PC-9 (cell line): ENCODE results near the gene CDC42BPB. TPM values are rescaled to one million over a fixed set of nuclear protein-coding genes. Genes with fewer than 3 reads are reported as not detected.

Experiments used
- BruUV-seq: library from RNA; stranded (reverse); fragments of 400-500 nt; replicated peaks from 2 replicates; lab custom pipeline; 2021; lab: Mats Ljungman, UMichigan
- CTCF ChIA-PET: fragments of 300-600 bp; sonication (Branson Sonifier 250); formaldehyde crosslinking; loops from one replicate; lab custom pipeline; 2022; ENCODE audit warnings: antibody characterized with exemption; lab: Charles Lee
- POLR2A ChIA-PET: fragments of 300-600 bp; sonication (Branson Sonifier 250); formaldehyde crosslinking; loops from one replicate; lab custom pipeline; 2022; ENCODE audit warnings: antibody characterized with exemption; ENCODE audit not compliant: unreplicated experiment; lab: Charles Lee
- DNase-seq, 2 experiments: peaks; one replicate each; pipeline versions ENCODE4 v3.0.0 to v3.0.0-alpha.2; 2015 to 2022; ENCODE audit warnings: mixed read lengths in 1 of 2
- H2AFZ ChIP-seq: fragments of 200-600 bp; sonication (generic); 2 replicates; pipeline ENCODE4 v1.8.1; 2017; ENCODE audit warnings: antibody characterized with exemption
- H3F3A ChIP-seq: fragments of 200-600 bp; sonication (generic); 2 replicates; pipeline ENCODE4 v1.8.1; 2017; ENCODE audit warnings: antibody characterized with exemption, mild to moderate bottlenecking, low read depth; ENCODE audit not compliant: insufficient read depth
- H3K27ac ChIP-seq: fragments of 200-600 bp; sonication (generic); 2 replicates; pipeline ENCODE4 v1.6.1; 2016; ENCODE audit warnings: mixed run types
- H3K27me3 ChIP-seq: fragments of 200-600 bp; sonication (generic); 2 replicates; pipeline ENCODE4 v1.6.1; 2016; ENCODE audit warnings: low read depth, mixed run types; ENCODE audit not compliant: insufficient read depth
- H3K36me3 ChIP-seq: fragments of 200-600 bp; sonication (generic); 2 replicates; pipeline ENCODE4 v1.6.1; 2016; ENCODE audit warnings: low read depth, mixed run types
- H3K4me1 ChIP-seq: fragments of 200-600 bp; sonication (generic); replicated peaks from 2 replicates; pipeline ENCODE4 v1.6.1; 2016; ENCODE audit warnings: mixed run types; ENCODE audit not compliant: insufficient read depth
- H3K4me2 ChIP-seq: fragments of 200-600 bp; sonication (generic); 2 replicates; pipeline ENCODE4 v1.6.1; 2017; ENCODE audit warnings: mixed run types
- H3K4me3 ChIP-seq: fragments of 200-600 bp; sonication (generic); 2 replicates; pipeline ENCODE4 v1.6.1; 2016; ENCODE audit warnings: mixed run types
- H3K79me2 ChIP-seq: fragments of 200-600 bp; sonication (generic); 2 replicates; pipeline ENCODE4 v1.6.1; 2017; ENCODE audit warnings: low read depth, mixed run types
- H3K9me2 ChIP-seq: fragments of 200-600 bp; sonication (generic); 2 replicates; pipeline ENCODE4 v1.8.1; 2017; ENCODE audit warnings: mild to moderate bottlenecking; ENCODE audit not compliant: insufficient read depth
- H3K9me3 ChIP-seq: fragments of 200-600 bp; sonication (generic); 2 replicates; pipeline ENCODE4 v1.8.1; 2016; ENCODE audit warnings: low read depth; ENCODE audit not compliant: insufficient read depth
- H4K20me1 ChIP-seq: fragments of 200-600 bp; sonication (generic); 2 replicates; pipeline ENCODE4 v1.8.1; 2017; ENCODE audit not compliant: insufficient read depth
- CTCF ChIP-seq: fragments of 200-600 bp; sonication (generic); conservative IDR thresholded peaks from 2 replicates; pipeline ENCODE4 v1.6.1; 2017; ENCODE audit warnings: mixed run types, antibody characterized with exemption, mild to moderate bottlenecking, moderate library complexity
- EZH2 ChIP-seq: fragments of 200-600 bp; sonication (generic); IDR thresholded peaks from 2 replicates; pipeline ENCODE4 v1.8.0; 2017; ENCODE audit warnings: antibody characterized with exemption, low read depth
- intact Hi-C: fragments of 100-400 bp; cut with micrococcal nuclease; formaldehyde crosslinking; loops from one replicate; pipeline ENCODE4 v1.10.0; 2022; ENCODE audit not compliant: unreplicated experiment
- total RNA-seq: library from RNA; stranded (reverse); gene quantifications from 2 replicates; pipeline ENCODE4 v1.2.3, GENCODE V29; 2021

The CDC42BPB gene
- total RNA-seq, 1 experiment from 2014 or later: 203 TPM

GRCh38 chr14:102885737-102886447 lies 171.5 kb downstream of the CDC42BPB start:
- intact Hi-C loops: no loop called here
- H3K27me3 ChIP-seq: no peaks in the 10 kb centered on the region
- H3K4me3 ChIP-seq: no peak overlapping the region
- no TSS peak for BruUV-seq
- H2AFZ ChIP-seq: no peak overlapping the region
- no peaks in the 10 kb centered on the region for H3K4me1 ChIP-seq
- H3K36me3 ChIP-seq: no peaks in the 10 kb centered on the region
- no peaks in the 10 kb centered on the region for H3K79me2 ChIP-seq
- no peak overlapping the region for H3K4me2 ChIP-seq
- ChIA-PET CTCF (no interaction called here), POLR2A (no interaction called here)
- no peak for DNase-seq
- H4K20me1 ChIP-seq: no peaks in the 10 kb centered on the region
- H3F3A ChIP-seq: peaks cover 9% of the 10 kb centered on the region; the same call in 1 of the 2 replicates
- H3K9me3 ChIP-seq: no peaks in the 10 kb centered on the region
- H3K27ac ChIP-seq: no peak overlapping the region
- no peak for TF ChIP-seq EZH2
- TF ChIP-seq CTCF: no peak
- H3K9me2 ChIP-seq: no peaks in the 10 kb centered on the region

- no peaks in the 10 kb centered on the region for H3K27me3 ChIP-seq
- H3K4me2 ChIP-seq: no peak overlapping the region
- H3K4me1 ChIP-seq: no peaks in the 10 kb centered on the region
- no peak overlapping the region for H2AFZ ChIP-seq
- ChIA-PET CTCF (no interaction called here), POLR2A (no interaction called here)
- H3K9me2 ChIP-seq: no peaks in the 10 kb centered on the region
- H3K27ac ChIP-seq: no peak overlapping the region
- H3K79me2 ChIP-seq: no peaks in the 10 kb centered on the region
- no peak overlapping the region for H3K4me3 ChIP-seq
- no peaks in the 10 kb centered on the region for H3K36me3 ChIP-seq
- no peak for TF ChIP-seq EZH2
- TF ChIP-seq CTCF: no peak
- no peaks in the 10 kb centered on the region for H4K20me1 ChIP-seq
- no peaks in the 10 kb centered on the region for H3K9me3 ChIP-seq
- BruUV-seq: no TSS peak
- H3F3A ChIP-seq: peaks cover 3% of the 10 kb centered on the region; the same call in 1 of the 2 replicates
- DNase-seq: no peak
- intact Hi-C loops: no loop called here
Observed at GRCh38 chr14:102883554-102883953, 173.8 kb downstream of the CDC42BPB start.

GRCh38 chr14:102883089-102883541 lies 174.2 kb downstream of the CDC42BPB start:
- intact Hi-C loops: no loop called here
- no peaks in the 10 kb centered on the region for H3K9me3 ChIP-seq
- H3K36me3 ChIP-seq: no peaks in the 10 kb centered on the region
- POLR2A ChIA-PET: no interaction called here
- no peak overlapping the region for H2AFZ ChIP-seq
- no peaks in the 10 kb centered on the region for H3K4me1 ChIP-seq
- no peak for DNase-seq
- TF ChIP-seq EZH2: no peak
- TF ChIP-seq CTCF: no peak
- CTCF ChIA-PET: interaction anchor here (0.6 kb wide), 1 partner anchor 61 kb away, joined by 3 read pairs; no protein-coding TSS in a partner anchor
- H4K20me1 ChIP-seq: no peaks in the 10 kb centered on the region
- H3K27ac ChIP-seq: no peak overlapping the region
- H3K27me3 ChIP-seq: no peaks in the 10 kb centered on the region
- BruUV-seq: no TSS peak
- H3F3A ChIP-seq: peaks cover 3% of the 10 kb centered on the region; the same call in 1 of the 2 replicates
- H3K9me2 ChIP-seq: no peaks in the 10 kb centered on the region
- H3K4me3 ChIP-seq: no peak overlapping the region
- no peak overlapping the region for H3K4me2 ChIP-seq
- no peaks in the 10 kb centered on the region for H3K79me2 ChIP-seq

Other genes with a start within 250 kb of the CDC42BPB start
- gene AMN, start 134.9 kb downstream of the CDC42BPB start, total RNA-seq: 21.8 and 36.5 TPM in 2 replicates
- 0.52 and 0.78 TPM in 2 replicates for gene LBHD2, start 26.7 kb upstream of the CDC42BPB start, total RNA-seq
- gene EXOC3L4, start 37.2 kb upstream of the CDC42BPB start, total RNA-seq: 0.38 and 1.7 TPM in 2 replicates
- gene TNFAIP2, start 65.9 kb upstream of the CDC42BPB start, total RNA-seq: 291 and 366 TPM in 2 replicates